Measurements from ENCODE around the gene TRIP10.
A peak's percentile ranks its signal among the peaks of the same experiment; 100 is the strongest.

TRIP10 gene

DNA sequence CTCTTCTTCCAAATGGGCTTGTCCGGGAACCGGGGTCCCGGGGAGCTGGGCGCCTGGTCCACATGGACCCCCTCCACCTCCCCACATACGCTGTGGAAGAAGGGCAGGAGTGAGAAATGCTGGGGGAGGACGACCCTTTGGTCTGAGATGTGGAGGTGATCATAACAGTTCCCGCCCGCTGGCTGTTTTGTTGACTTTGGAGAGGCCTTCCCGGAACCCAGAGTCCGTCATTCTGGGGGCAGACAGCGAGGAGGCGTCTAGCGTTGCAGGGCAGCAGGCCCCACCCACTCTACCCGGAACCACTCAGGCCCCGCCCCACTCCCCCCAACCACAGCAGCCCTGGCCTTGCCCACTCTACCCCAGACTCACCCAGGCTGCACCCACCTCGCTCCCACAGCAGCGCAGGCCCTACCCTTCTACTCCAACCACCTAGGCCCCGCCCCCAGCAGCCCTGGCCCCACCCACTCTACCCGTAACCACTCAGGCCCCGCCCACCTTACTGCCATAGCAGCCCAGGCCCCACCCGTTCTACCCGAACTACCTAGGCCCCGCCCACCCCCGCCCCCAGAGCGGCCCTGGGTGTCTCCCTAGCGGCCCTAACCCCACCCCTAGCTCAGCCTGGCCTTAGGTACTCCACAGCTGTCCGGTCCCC, 9.2 kb upstream of the TRIP10 start:
- Mint-ChIP-seq H3K27ac (no peak overlapping the region), H3K4me3 (no peak overlapping the region), H3K9me3 (no peaks in the 10 kb centered on the region), H3K36me3 (peaks cover 42% of the 10 kb centered on the region), H3K4me1 (peaks cover 23% of the 10 kb centered on the region)
- DNase-seq (ENCODE audit: low spot score in 2 of 2) (no peak), ATAC-seq (peak; percentile 12)

GRCh38 chr19:6730941-6731670, 8.4 kb upstream of the TRIP10 start:
- Mint-ChIP-seq H3K9me3 (no peaks in the 10 kb centered on the region), H3K4me1 (peaks cover 24% of the 10 kb centered on the region), H3K4me3 (no peak overlapping the region), H3K27ac (no peak overlapping the region), H3K36me3 (peaks cover 50% of the 10 kb centered on the region)
- no peak for ATAC-seq
- no peak for DNase-seq (ENCODE audit: low spot score in 2 of 2)

DNA sequence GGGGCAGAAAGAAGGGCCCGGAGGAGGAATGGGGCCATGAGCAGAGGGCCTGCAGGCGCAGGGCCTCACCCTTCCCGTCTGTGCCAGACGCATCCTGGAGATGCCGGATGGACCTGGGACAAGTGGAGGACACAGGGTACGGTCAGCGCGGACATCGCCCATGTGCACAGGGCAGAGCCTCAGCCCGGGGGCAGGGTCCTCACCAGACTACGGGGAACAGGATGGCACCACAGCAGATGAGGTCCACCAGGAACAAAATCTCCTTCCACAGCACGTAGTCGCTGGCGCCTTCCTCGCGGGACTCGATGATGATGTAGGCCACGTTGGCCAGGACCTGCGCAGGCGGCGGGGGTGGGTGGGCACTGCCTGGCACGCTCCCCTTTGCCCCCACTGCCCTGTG, 7.7 kb upstream of the TRIP10 start:
- no peak overlapping the region for H3K4me3 Mint-ChIP-seq
- DNase-seq (ENCODE audit: low spot score in 2 of 2) (no peak), ATAC-seq (no peak)
- no peaks in the 10 kb centered on the region for H3K9me3 Mint-ChIP-seq
- H3K4me1 Mint-ChIP-seq, result peaks cover 30% of the 10 kb centered on the region
- no peak overlapping the region for H3K27ac Mint-ChIP-seq
- H3K36me3 Mint-ChIP-seq, result peaks cover 57% of the 10 kb centered on the region

- no peak for DNase-seq (ENCODE audit: low spot score in 2 of 2)
- Mint-ChIP-seq H3K27ac (peak overlapping the region; percentile 34), H3K9me3 (no peaks in the 10 kb centered on the region), H3K4me1 (peaks cover 32% of the 10 kb centered on the region), H3K36me3 (peaks cover 65% of the 10 kb centered on the region), H3K4me3 (no peak overlapping the region)
- ATAC-seq, result no peak
Measured at GRCh38 chr19:6732803-6733337, 6.6 kb upstream of the TRIP10 start.

DNA sequence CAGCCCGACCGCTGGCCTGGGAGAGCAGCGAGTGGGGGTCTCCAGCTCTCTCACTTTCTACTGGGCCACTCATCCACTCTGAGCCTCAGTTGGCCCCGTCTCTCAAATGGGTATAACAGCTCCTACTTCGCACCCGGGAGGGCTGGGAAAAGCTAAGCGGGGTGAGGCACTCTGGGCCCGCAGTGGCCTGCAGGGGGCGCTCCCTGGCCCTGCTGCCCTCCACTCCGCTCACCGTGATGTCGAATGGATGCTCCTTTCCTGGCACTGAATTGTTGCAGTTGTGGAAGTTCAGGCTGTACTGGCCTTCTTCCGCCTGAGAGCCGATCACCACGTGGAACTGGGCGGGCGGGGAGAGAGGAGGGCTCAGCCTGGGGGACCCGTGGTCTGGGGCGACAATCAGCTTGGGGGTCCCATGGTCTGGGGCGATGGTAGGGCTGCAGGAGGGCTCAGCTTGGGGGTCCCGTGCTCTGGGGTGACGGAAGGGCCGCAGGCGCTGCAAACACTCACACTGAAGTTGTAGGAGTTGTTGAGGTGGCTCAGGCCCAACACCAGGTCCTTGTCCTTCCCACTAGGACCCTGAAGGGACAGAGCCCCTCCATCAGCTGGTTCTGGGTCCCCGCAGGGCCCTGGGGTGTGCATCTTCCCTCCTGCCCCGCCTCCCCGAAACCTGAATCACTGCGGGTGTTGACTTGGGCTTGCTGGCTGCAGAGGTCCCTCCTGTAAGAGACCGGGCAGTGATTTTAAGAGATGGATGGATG, 6.0 kb upstream of the TRIP10 start:
- ATAC-seq, result no peak

DNA sequence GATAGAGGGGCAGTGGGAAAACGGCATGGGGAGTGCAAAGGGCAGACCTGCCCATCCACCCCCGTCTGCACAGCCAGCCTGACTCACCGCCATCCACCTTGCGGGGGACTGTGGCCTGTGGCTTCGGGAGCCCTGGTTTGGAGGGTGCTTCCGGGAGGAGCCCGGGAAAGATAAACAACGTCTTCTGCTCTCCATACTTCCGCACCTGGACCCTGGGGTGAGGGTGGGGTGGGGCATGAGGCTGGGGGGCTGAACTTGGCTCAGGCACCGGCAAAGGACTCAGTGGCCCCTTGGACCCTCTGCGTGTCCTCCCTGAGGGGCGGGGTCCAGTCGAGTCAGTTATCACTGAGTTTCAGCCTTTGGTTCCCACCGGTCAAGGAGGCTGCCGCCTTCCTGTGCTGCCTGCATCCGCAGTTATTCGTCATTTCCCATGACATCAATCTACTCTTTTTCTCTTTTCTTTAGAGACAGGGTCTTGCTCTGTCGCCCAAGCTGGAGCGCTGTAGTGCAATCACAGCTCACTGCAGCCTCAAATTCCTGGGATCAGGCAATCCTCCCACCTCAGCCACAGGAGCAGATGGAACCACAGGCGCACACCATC, 5.3 kb upstream of the TRIP10 start:
- no peaks in the 10 kb centered on the region for H3K9me3 Mint-ChIP-seq
- ATAC-seq (no peak), DNase-seq (ENCODE audit: low spot score in 2 of 2) (no peak)
- H3K36me3 Mint-ChIP-seq, result peaks cover 77% of the 10 kb centered on the region
- no peak overlapping the region for H3K4me3 Mint-ChIP-seq
- H3K27ac Mint-ChIP-seq, result no peak overlapping the region
- H3K4me1 Mint-ChIP-seq, result peaks cover 40% of the 10 kb centered on the region

More for the DNA sequence above, 6.0 kb upstream of the TRIP10 start:
- H3K27ac Mint-ChIP-seq, result peak overlapping the region; percentile 34
- peaks cover 71% of the 10 kb centered on the region for H3K36me3 Mint-ChIP-seq
- no peak for DNase-seq (ENCODE audit: low spot score in 2 of 2)
- H3K9me3 Mint-ChIP-seq, result no peaks in the 10 kb centered on the region
- peaks cover 35% of the 10 kb centered on the region for H3K4me1 Mint-ChIP-seq
- no peak overlapping the region for H3K4me3 Mint-ChIP-seq

- DNase-seq (ENCODE audit: low spot score in 2 of 2), result no peak
- Mint-ChIP-seq H3K4me3 (peak overlapping the region; percentile 90), H3K9me3 (no peaks in the 10 kb centered on the region), H3K4me1 (peaks cover 39% of the 10 kb centered on the region), H3K27ac (peak overlapping the region; percentile 98), H3K36me3 (peaks cover 71% of the 10 kb centered on the region)
- ATAC-seq, result no peak
Measured at GRCh38 chr19:6735181-6735911, 4.1 kb upstream of the TRIP10 start.

DNA sequence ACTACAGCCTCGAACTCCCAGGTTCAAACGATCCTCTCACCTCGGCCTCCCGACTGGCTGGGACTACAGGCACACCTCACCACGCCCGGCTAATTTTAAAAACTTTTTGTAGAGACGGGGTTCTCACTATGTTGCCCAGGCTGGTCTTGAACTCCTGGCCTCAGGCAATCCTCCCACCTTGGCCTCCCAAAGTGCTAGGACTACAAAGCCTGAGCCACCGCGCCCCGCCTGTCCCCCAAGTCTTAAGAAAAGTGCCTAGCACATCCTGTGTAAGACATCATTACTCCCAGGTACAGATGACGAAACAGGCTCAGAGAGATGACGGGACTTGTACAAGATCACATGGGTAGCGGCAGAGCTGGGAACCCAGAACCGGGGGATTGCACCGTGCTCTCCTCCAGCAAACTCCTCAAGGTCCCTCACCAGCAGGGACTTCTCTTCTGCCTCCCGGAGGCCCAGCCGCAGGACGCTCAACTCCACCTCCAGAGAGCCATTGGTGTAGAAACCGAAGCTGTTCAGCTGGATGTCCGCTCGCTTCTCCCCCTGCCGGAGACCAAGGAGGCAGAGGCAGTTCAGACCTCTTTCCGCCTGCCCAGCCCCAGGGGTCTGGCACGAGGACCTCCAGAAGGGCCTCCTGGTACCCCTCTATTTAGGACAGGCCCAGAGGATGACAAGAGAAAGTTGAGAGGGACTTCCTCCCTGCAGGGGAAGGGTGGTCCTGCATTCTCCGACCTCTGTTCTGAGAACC, 3.1 kb upstream of the TRIP10 start:
- ATAC-seq, result peak; percentile 38
- H3K4me3 Mint-ChIP-seq, result peak overlapping the region; percentile 90
- H3K36me3 Mint-ChIP-seq, result peaks cover 81% of the 10 kb centered on the region
- no peaks in the 10 kb centered on the region for H3K9me3 Mint-ChIP-seq
- H3K4me1 Mint-ChIP-seq, result peaks cover 45% of the 10 kb centered on the region
- H3K27ac Mint-ChIP-seq, result peak overlapping the region; percentile 98
- peak; percentile 59 to 87 for DNase-seq (ENCODE audit: low spot score in 2 of 2)

DNA sequence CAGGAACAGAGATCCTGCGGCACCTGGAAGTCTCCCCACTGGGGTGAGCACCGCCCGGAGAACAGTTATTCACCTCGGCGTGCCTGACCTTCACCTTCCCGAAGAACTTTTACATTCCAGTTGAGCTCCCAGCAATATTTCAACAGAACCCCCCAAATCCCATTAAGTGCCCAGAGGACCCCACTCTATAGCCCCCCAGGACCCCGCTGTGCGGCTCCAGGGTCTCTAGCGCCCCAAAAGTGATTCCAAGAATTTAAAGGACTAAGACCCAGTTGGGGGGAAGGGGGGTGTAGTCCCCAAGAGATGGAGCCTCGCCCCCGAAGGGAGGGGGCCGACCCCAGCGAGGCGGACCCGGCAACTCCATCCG, 2.6 kb upstream of the TRIP10 start:
- Mint-ChIP-seq H3K4me3 (peak overlapping the region; percentile 90), H3K27ac (peak overlapping the region; percentile 98), H3K4me1 (peaks cover 46% of the 10 kb centered on the region), H3K36me3 (peaks cover 78% of the 10 kb centered on the region), H3K9me3 (no peaks in the 10 kb centered on the region)
- DNase-seq (ENCODE audit: low spot score in 2 of 2) (no peak), ATAC-seq (no peak)

- Mint-ChIP-seq H3K36me3 (peaks cover 78% of the 10 kb centered on the region), H3K4me1 (peaks cover 42% of the 10 kb centered on the region), H3K4me3 (peak within 1 kb of the TSS; percentile 90), H3K9me3 (no peaks in the 10 kb centered on the region), H3K27ac (peak within 1 kb of the TSS; percentile 98)
- ATAC-seq, result peak; percentile 85
- DNase-seq (ENCODE audit: low spot score in 2 of 2), result peak; percentile 92 to 99
Measured at GRCh38 chr19:6737284-6737872, 2.1 kb upstream of the TRIP10 start, which contains the start of gene GPR108. Gene GPR108, minus strand, starts transcription at chr19:6737580. Its CDS starts 4 bp downstream, at chr19:6737576.

- Mint-ChIP-seq H3K27ac (peak overlapping the region; percentile 98), H3K4me3 (peak overlapping the region; percentile 90), H3K4me1 (peaks cover 37% of the 10 kb centered on the region), H3K36me3 (peaks cover 78% of the 10 kb centered on the region), H3K9me3 (no peaks in the 10 kb centered on the region)
- DNase-seq (ENCODE audit: low spot score in 2 of 2) (peak; percentile 66 to 87), ATAC-seq (peak; percentile 48)
Measured at GRCh38 chr19:6737873-6738786, 1.4 kb upstream of the TRIP10 start.

DNA sequence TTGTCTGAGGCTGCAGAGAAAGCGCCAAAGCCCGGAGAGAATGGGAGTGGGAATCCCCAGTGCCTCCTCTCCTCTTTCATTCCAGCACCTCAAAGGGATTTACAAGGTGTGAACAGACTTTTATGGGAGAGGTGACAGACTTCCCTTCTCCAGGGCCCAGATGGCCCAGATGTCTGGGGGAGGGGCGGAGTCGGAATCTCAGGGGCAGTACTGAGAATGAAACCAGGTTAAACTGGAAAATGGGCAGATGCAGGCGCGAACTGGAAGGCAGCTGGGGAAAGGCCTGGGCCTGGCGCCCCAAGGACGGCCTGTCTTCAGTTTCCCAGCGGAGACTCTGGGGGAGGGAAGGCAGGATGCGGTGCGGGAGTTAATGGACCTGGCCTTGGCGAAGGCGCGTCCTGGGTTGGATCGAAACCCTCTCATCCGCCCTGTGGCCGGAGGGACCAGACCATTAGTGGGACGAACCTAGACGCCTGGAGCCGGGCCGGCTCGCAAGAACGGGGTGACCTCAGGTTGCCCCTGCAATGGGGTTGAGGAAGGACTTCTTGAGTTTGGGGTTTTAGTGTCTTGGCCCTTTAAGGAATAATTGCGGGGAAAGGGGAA, 592 bp upstream of the TRIP10 start:
- ATAC-seq, result no peak
- Mint-ChIP-seq H3K4me1 (peaks cover 38% of the 10 kb centered on the region), H3K4me3 (peak overlapping the region; percentile 90), H3K27ac (peak overlapping the region; percentile 98), H3K36me3 (peaks cover 79% of the 10 kb centered on the region), H3K9me3 (no peaks in the 10 kb centered on the region)
- DNase-seq (ENCODE audit: low spot score in 2 of 2), result peak in 1 of 2 donors; percentile 31

Data from stimulated activated effector memory CD8-positive, alpha-beta T cell treated with anti-CD3 and anti-CD28 coated beads, Interleukin-12 subunit alpha, Interleukin-12 subunit beta, amount 100 ng/mL, for 72 hours (primary cell).